ENCODE measurements around the gene NLRP1.

- TF ChIP-seq, protein P1, sequence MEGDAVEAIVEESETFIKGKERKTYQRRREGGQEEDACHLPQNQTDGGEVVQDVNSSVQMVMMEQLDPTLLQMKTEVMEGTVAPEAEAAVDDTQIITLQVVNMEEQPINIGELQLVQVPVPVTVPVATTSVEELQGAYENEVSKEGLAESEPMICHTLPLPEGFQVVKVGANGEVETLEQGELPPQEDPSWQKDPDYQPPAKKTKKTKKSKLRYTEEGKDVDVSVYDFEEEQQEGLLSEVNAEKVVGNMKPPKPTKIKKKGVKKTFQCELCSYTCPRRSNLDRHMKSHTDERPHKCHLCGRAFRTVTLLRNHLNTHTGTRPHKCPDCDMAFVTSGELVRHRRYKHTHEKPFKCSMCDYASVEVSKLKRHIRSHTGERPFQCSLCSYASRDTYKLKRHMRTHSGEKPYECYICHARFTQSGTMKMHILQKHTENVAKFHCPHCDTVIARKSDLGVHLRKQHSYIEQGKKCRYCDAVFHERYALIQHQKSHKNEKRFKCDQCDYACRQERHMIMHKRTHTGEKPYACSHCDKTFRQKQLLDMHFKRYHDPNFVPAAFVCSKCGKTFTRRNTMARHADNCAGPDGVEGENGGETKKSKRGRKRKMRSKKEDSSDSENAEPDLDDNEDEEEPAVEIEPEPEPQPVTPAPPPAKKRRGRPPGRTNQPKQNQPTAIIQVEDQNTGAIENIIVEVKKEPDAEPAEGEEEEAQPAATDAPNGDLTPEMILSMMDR (IDR thresholded peaks at IDR 0.05 in 4 of 5, conservative IDR thresholded peaks at IDR 0.05 in 1 of 5) = no peak
- TF ChIP-seq POLR2A (IDR thresholded peaks at IDR 0.05) = no peak
These were observed 48.9 kb downstream of the NLRP1 start for GRCh38 chr17:5535436-5535835.
